ENCODE results near the gene SEPTIN12. TPM values are rescaled to one million over a fixed set of nuclear protein-coding genes. Genes with fewer than 3 reads are reported as not detected.

SEPTIN12 gene
- total and polyA plus RNA-seq, 2 donors (not counting 1 experiment from before 2014, with no cell fraction given) = 0.07 TPM; not detected in 1

DNA sequence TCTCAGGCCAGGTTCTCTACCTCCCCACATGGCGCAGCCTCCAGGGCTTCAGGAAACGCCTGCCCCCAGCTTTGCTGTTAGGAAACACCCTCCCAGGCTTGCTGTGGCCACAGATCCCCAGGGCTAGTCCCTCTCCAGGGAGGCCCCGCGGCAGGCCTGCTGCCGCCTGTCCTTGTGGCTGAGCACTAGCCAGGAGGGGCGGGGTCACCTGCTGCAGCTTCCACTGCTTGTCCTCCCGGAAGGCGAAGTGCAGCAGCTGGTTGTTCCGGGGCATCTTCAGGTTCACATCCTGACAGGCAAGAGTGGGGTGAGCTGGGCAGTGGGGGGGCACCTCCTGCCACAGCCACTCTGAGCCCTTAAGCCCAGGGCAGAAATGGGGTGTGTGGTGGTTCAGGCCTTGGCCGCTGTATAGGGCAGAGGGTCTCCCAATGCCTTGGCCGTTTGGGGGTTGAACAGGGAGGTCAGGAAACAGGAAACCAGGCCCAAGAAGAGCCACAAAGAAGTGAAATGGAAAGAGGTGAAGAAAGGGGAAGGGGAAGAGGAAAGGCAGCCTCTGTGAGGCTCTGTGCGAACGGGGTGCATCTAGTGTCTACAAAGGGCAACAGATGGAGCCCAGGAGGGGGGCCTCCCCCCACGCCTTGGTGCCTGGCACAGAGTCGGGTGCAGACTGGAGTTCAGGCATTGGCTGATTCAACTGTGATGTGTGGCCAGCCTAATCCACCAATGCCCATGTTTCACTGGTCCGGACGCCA, 12.3 kb upstream of the SEPTIN12 start:
- H3K36me3 ChIP-seq (replicated peaks in 1 of 2; ENCODE audit: control extremely low read depth in 1 of 2, control insufficient read depth in 1 of 2, extremely low read depth in 1 of 2, insufficient read depth in 2 of 2, low read length in 1 of 2) = peaks cover 0 to 12% of the 10 kb centered on the region in 2 experiments
- no peaks in the 10 kb centered on the region for H3K27me3 Mint-ChIP-seq
- H3K4me3 ChIP-seq (ENCODE audit: control extremely low read depth in 1 of 5, extremely low read depth in 1 of 5, insufficient read depth in 1 of 5, low read depth in 2 of 5, low read length in 4 of 5) = peak overlapping the region in 1 of 5 experiments; percentile 4
- no peaks in the 10 kb centered on the region for H4K20me1 ChIP-seq (ENCODE audit: control insufficient read depth, insufficient read depth, low read length, poor library complexity, severe bottlenecking)
- H3K27ac ChIP-seq (ENCODE audit: low read length in 2 of 2) = peak overlapping the region in 1 of 2 donors; percentile 88
- H3K79me2 ChIP-seq (ENCODE audit: control insufficient read depth, insufficient read depth, low read length) = no peaks in the 10 kb centered on the region
- no peak for TF ChIP-seq EZH2 (IDR thresholded peaks at IDR 0.05; ENCODE audit: borderline replicate concordance, insufficient read depth, low read depth, low read length, poor library complexity, severe bottlenecking)
- TF ChIP-seq CTCF (IDR thresholded peaks at IDR 0.05) = no peak
- peaks cover 26 to 27% of the 10 kb centered on the region in 2 donors for H3K4me1 ChIP-seq (ENCODE audit: control insufficient read depth in 2 of 2, insufficient read depth in 2 of 2, low read length in 2 of 2)
- H2AFZ ChIP-seq (ENCODE audit: insufficient read depth, low read depth, low read length, poor library complexity, severe bottlenecking) = peak overlapping the region; percentile 79
- H3K27me3 ChIP-seq (replicated peaks in 1 of 4; ENCODE audit: control extremely low read depth in 1 of 4, control insufficient read depth in 3 of 4, insufficient read depth in 4 of 4, low read length in 3 of 4) = no peaks in the 10 kb centered on the region
- WGBS (ENCODE audit: insufficient coverage) = 19% methylated on average over 15 of the region's 17 CpGs
- DNase-seq = peak; percentile 46
- no peak for ATAC-seq (ENCODE audit: low read depth)
- H3K9me3 ChIP-seq (ENCODE audit: control extremely low read depth in 1 of 3, control insufficient read depth in 2 of 3, insufficient read depth in 1 of 3, low read length in 2 of 3) = no peaks in the 10 kb centered on the region
- H3K9ac ChIP-seq (ENCODE audit: low read length) = peak overlapping the region; percentile 23
- H3K27ac Mint-ChIP-seq = peak overlapping the region; percentile 54
- intact Hi-C loops (cut with micrococcal nuclease) = loop anchor here (5.0 kb wide), 1 partner anchor 272 kb away; the partner anchor contains the start of gene ALG1
- H3K4me3 Mint-ChIP-seq = peak overlapping the region; percentile 88
- H3K4me2 ChIP-seq (replicated peaks; ENCODE audit: low read depth, low read length, poor library complexity, severe bottlenecking) = peak overlapping the region; percentile 93
- no peaks in the 10 kb centered on the region for H3K9me3 Mint-ChIP-seq (ENCODE audit: insufficient read depth)
- ChIA-PET CTCF (no interaction called here), POLR2A (no interaction called here)
- H3K4me1 Mint-ChIP-seq = peaks cover 21% of the 10 kb centered on the region

GRCh38 chr16:4799171-4799855, 11.2 kb upstream of the SEPTIN12 start:
- Mint-ChIP-seq H3K4me3 (no peak overlapping the region), H3K27me3 (no peaks in the 10 kb centered on the region), H3K9me3 (ENCODE audit: insufficient read depth) (no peaks in the 10 kb centered on the region), H3K27ac (no peak overlapping the region), H3K4me1 (peaks cover 21% of the 10 kb centered on the region)
- Histone ChIP-seq H3K36me3 (replicated peaks in 1 of 2; ENCODE audit: control extremely low read depth in 1 of 2, control insufficient read depth in 1 of 2, extremely low read depth in 1 of 2, insufficient read depth in 2 of 2, low read length in 1 of 2) (peaks cover 0 to 1% of the 10 kb centered on the region in 2 experiments), H4K20me1 (ENCODE audit: control insufficient read depth, insufficient read depth, low read length, poor library complexity, severe bottlenecking) (no peaks in the 10 kb centered on the region), H3K4me1 (ENCODE audit: control insufficient read depth in 2 of 2, insufficient read depth in 2 of 2, low read length in 2 of 2) (peaks cover 26 to 27% of the 10 kb centered on the region in 2 donors), H3K27me3 (replicated peaks in 1 of 4; ENCODE audit: control extremely low read depth in 1 of 4, control insufficient read depth in 3 of 4, insufficient read depth in 4 of 4, low read length in 3 of 4) (no peaks in the 10 kb centered on the region), H2AFZ (ENCODE audit: insufficient read depth, low read depth, low read length, poor library complexity, severe bottlenecking) (no peak overlapping the region), H3K9ac (ENCODE audit: low read length) (no peak overlapping the region), H3K9me3 (ENCODE audit: control extremely low read depth in 1 of 3, control insufficient read depth in 2 of 3, insufficient read depth in 1 of 3, low read length in 2 of 3) (no peaks in the 10 kb centered on the region), H3K27ac (ENCODE audit: low read length in 2 of 2) (no peak overlapping the region), H3K4me3 (ENCODE audit: control extremely low read depth in 1 of 5, extremely low read depth in 1 of 5, insufficient read depth in 1 of 5, low read depth in 2 of 5, low read length in 4 of 5) (no peak overlapping the region), H3K79me2 (ENCODE audit: control insufficient read depth, insufficient read depth, low read length) (no peaks in the 10 kb centered on the region), H3K4me2 (replicated peaks; ENCODE audit: low read depth, low read length, poor library complexity, severe bottlenecking) (no peak overlapping the region)
- WGBS (ENCODE audit: insufficient coverage) = 98% methylated on average over 19 of the region's 19 CpGs
- DNase-seq = no peak
- POLR2A ChIA-PET = no interaction called here
- TF ChIP-seq EZH2 (IDR thresholded peaks at IDR 0.05; ENCODE audit: borderline replicate concordance, insufficient read depth, low read depth, low read length, poor library complexity, severe bottlenecking) (no peak), CTCF (IDR thresholded peaks at IDR 0.05) (no peak)
- intact Hi-C loops (cut with micrococcal nuclease) = no loop called here
- no peak for ATAC-seq (ENCODE audit: low read depth)
- CTCF ChIA-PET = no interaction called here

Data from B cell (primary cell).